Endothelial cell of umbilical vein (primary cell): ENCODE results near the gene DAG1. TPM values are rescaled to one million over a fixed set of nuclear protein-coding genes. Genes with fewer than 3 reads are reported as not detected.

ENCODE experiments used
- BruUV-seq: library from RNA; stranded (reverse); fragments of 400-500 nt; replicated peaks from 2 replicates; lab custom pipeline; 2021; lab: Mats Ljungman, UMichigan
- CTCF ChIA-PET: fragments of 300-600, 350-600 bp; sonication (Branson Sonifier 250); formaldehyde crosslinking; loops from one replicate; lab custom pipeline; 2021; ENCODE audit warnings: antibody characterized with exemption, inconsistent platforms; lab: Charles Lee
- POLR2A ChIA-PET: fragments of 300-600, 350-600 bp; sonication (Branson Sonifier 250); formaldehyde crosslinking; loops from one replicate; lab custom pipeline; 2021; ENCODE audit warnings: antibody characterized with exemption, inconsistent platforms; lab: Charles Lee
- DNase-seq: peaks from one replicate; pipeline ENCODE4 v3.0.0-alpha.2; 2011; ENCODE audit warnings: low read depth, low spot score
- FAIRE-seq: peaks from 2 replicates; lab custom pipeline; 2011; peaks lifted over from hg19 to GRCh38; lab: Jason Lieb, UNC
- H2AFZ ChIP-seq: 2 replicates; pipeline ENCODE4 v1.6.0; 2012; ENCODE audit warnings: low read depth, low read length, control low read depth, inconsistent platforms
- H3K27ac ChIP-seq: 2 replicates; pipeline ENCODE4 v1.5.1; 2011; ENCODE audit warnings: low read depth, mild to moderate bottlenecking, control low read depth, low read length, moderate library complexity; ENCODE audit not compliant: insufficient read depth
- H3K27me3 ChIP-seq, 2 experiments: 2 replicates each; pipeline versions ENCODE4 v1.6.0 to v1.6.1; 2011; ENCODE audit warnings: low read length in 2 of 2, mixed read lengths in 1 of 2; ENCODE audit not compliant: control insufficient read depth in 2 of 2, insufficient read depth in 2 of 2
- H3K36me3 ChIP-seq, 2 experiments: 2 replicates in 1 of 2; 3 replicates in 1 of 2; pipeline ENCODE4 v1.5.1; 2011; ENCODE audit warnings: low read length in 2 of 2, mild to moderate bottlenecking in 1 of 2, moderate library complexity in 1 of 2; ENCODE audit not compliant: control insufficient read depth in 2 of 2, insufficient read depth in 2 of 2; ENCODE audit errors: extremely low read depth in 1 of 2
- H3K4me1 ChIP-seq: 3 replicates; pipeline ENCODE4 v1.5.1; 2011; ENCODE audit warnings: mild to moderate bottlenecking, low read length; ENCODE audit not compliant: control insufficient read depth, insufficient read depth; ENCODE audit errors: extremely low read depth
- H3K4me2 ChIP-seq: 2 replicates; pipeline ENCODE4 v1.6.1; 2011; ENCODE audit warnings: low read length, control low read depth, mixed read lengths; ENCODE audit not compliant: insufficient read depth
- H3K4me3 ChIP-seq, 3 experiments: fragments of 200-600 bp in 1 of 3; sonication (generic), shearing (Covaris generic) in 1 of 3; replicated peaks in 1 of 3; 2 replicates each; pipeline ENCODE4 v1.5.1; 2011 to 2016; ENCODE audit warnings: control low read depth in 3 of 3, low read length in 3 of 3, mild to moderate bottlenecking in 2 of 3, inconsistent platforms in 1 of 3, low read depth in 1 of 3, moderate library complexity in 1 of 3; ENCODE audit not compliant: insufficient read depth in 1 of 3
- H3K79me2 ChIP-seq: 2 replicates; pipeline ENCODE4 v1.6.0; 2012; ENCODE audit warnings: low read length, inconsistent platforms; ENCODE audit not compliant: control insufficient read depth, insufficient read depth
- H3K9ac ChIP-seq: replicated peaks from 2 replicates; pipeline ENCODE3; 2011; ENCODE audit warnings: low read length, control low read depth; ENCODE audit not compliant: insufficient read depth; ENCODE audit errors: extremely low read depth
- H3K9me1 ChIP-seq: replicated peaks from 3 replicates; pipeline ENCODE4 v1.6.0; 2011; ENCODE audit warnings: mild to moderate bottlenecking, low read length; ENCODE audit not compliant: control insufficient read depth, insufficient read depth; ENCODE audit errors: extremely low read depth
- H3K9me3 ChIP-seq: replicated peaks from 2 replicates; pipeline ENCODE4 v1.5.1; 2012; ENCODE audit warnings: low read length, inconsistent platforms; ENCODE audit not compliant: control insufficient read depth, insufficient read depth
- H4K20me1 ChIP-seq: replicated peaks from 2 replicates; pipeline ENCODE3; 2011; ENCODE audit warnings: mild to moderate bottlenecking, low read length; ENCODE audit not compliant: control insufficient read depth, insufficient read depth; ENCODE audit errors: extremely low read depth
- CTCF ChIP-seq, 2 donors: IDR thresholded peaks; 1 replicate in 1 of 2; 2 replicates in 1 of 2; pipeline ENCODE4 v1.5.1; 2011; ENCODE audit warnings: low read length in 2 of 2, mild to moderate bottlenecking in 2 of 2, moderate library complexity in 2 of 2, control low read depth in 1 of 2, inconsistent platforms in 1 of 2, low read depth in 1 of 2; ENCODE audit not compliant: insufficient read depth in 1 of 2; ENCODE audit errors: extremely low read depth in 1 of 2
- FOS ChIP-seq: IDR thresholded peaks from 2 replicates; pipeline ENCODE4 v1.6.1; 2011; ENCODE audit warnings: mild to moderate bottlenecking, low read length, moderate library complexity, borderline replicate concordance; ENCODE audit not compliant: insufficient read depth
- JUN ChIP-seq: IDR thresholded peaks from 2 replicates; pipeline ENCODE4 v1.6.1; 2011; ENCODE audit warnings: borderline replicate concordance, low read depth; ENCODE audit not compliant: insufficient read length, insufficient read depth
- dilution Hi-C: fragments of 300-500 bp; cut with MboI; formaldehyde crosslinking; loops from one replicate; pipeline ENCODE4 v1.15.0; 2019; ENCODE audit warnings: low sequenced_read_pairs; ENCODE audit not compliant: extremely low pct_ligation_motif_present
- intact Hi-C: fragments of 100-400 bp; cut with micrococcal nuclease; formaldehyde crosslinking; loops from one replicate; pipeline ENCODE4 v1.10.0; 2022
- polyA plus RNA-seq, 4 experiments: library from polyadenylated mRNA; depleted of rRNA in 3 of 4; stranded (reverse) in 3 of 4; unstranded in 1 of 4; fragments of >200 nt; gene quantifications; 2 replicates each; pipeline versions ENCODE4 v1.2.1 to v1.2.3, GENCODE V29; 2011 to 2012; ENCODE audit warnings: missing spikeins in 1 of 4
- total RNA-seq: library from RNA; stranded (reverse); gene quantifications from 2 replicates; pipeline ENCODE4 v1.2.3, GENCODE V29; 2021
- TF ChIP-seq, protein P1 (sequence below): IDR thresholded peaks from 2 replicates; pipeline ENCODE4 v1.6.1; 2011; ENCODE audit not compliant: insufficient read depth, insufficient read length

DAG1 gene
- total and polyA plus RNA-seq, 2 donors (not counting 3 experiments of a cell fraction or from before 2014, with no cell fraction given): 59.6 to 97.5 TPM

DNA sequence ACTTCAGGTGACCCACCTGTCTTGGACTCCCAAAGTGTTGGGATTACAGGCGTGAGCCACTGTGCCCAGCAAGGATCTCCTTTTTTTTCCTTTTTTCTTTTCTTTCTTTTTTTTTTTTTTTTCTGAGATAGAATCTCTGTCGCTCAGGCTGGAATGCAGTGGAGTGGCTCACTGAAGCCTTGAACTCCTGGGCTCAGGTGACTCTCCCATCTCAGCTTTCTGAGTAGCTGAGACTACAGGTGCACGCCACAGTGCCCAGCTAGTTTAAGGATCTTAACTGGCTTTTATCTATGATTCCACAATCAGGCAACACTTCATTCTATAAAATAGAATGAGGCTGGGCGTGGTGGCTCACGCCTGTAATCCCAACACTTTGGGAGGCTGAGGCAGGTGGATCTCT lies 24.7 kb upstream of the DAG1 start:
- intact Hi-C loops (no loop called here), dilution Hi-C loops (no loop called here)
- DNase-seq: no peak
- TF ChIP-seq CTCF (IDR thresholded peaks at IDR 0.05; ENCODE audit: extremely low read depth in 1 of 2, insufficient read depth in 1 of 2, low read depth in 1 of 2, low read length in 2 of 2): no peak
- FAIRE-seq: no peak
- Histone ChIP-seq H3K27ac (no peak overlapping the region), H3K36me3 (no peaks in the 10 kb centered on the region), H4K20me1 (no peaks in the 10 kb centered on the region), H3K9me1 (no peaks in the 10 kb centered on the region), H3K9ac (no peak overlapping the region), H3K9me3 (no peaks in the 10 kb centered on the region), H3K79me2 (no peaks in the 10 kb centered on the region), H2AFZ (no peak overlapping the region), H3K27me3 (no peaks in the 10 kb centered on the region), H3K4me3 (no peak overlapping the region), H3K4me2 (no peak overlapping the region), H3K4me1 (peaks cover 3% of the 10 kb centered on the region)
- BruUV-seq: no TSS peak
- CTCF ChIA-PET: interaction anchor here (0.7 kb wide), 1 partner anchor 206 kb away, joined by 3 read pairs; no protein-coding TSS in a partner anchor
- POLR2A ChIA-PET: no interaction called here

DNA sequence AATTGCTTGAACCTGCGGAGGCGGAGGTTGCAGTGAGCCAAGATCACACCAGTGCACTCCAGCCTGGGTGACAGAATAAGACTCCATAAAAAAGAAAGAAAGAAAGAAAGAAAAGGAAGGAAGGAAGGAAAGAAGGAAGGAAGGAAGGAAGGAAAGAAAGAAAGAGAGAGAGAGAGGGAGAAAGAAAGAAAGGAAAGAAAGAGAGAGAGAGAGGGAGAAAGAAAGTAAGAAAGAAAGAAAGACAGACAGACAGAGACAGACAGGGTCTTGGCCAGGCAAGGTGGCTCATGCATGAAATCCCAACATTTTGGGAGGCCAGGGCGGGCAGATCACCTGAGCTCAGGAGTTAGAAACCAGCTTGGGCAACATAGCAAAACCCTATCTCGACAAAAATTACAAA lies 16.4 kb upstream of the DAG1 start:
- POLR2A ChIA-PET: no interaction called here
- dilution Hi-C loops: no loop called here
- no peak for FAIRE-seq

More for the DNA sequence above, 16.4 kb upstream of the DAG1 start:
- Histone ChIP-seq H3K4me1 (peaks cover 3% of the 10 kb centered on the region), H3K4me3 (no peak overlapping the region), H3K9me3 (no peaks in the 10 kb centered on the region), H3K4me2 (no peak overlapping the region), H3K79me2 (no peaks in the 10 kb centered on the region), H4K20me1 (no peaks in the 10 kb centered on the region), H3K27ac (no peak overlapping the region), H3K27me3 (no peaks in the 10 kb centered on the region), H3K9me1 (no peaks in the 10 kb centered on the region), H3K36me3 (no peaks in the 10 kb centered on the region), H3K9ac (no peak overlapping the region), H2AFZ (no peak overlapping the region)
- intact Hi-C loops: no loop called here
- no TSS peak for BruUV-seq
- TF ChIP-seq, protein P1, sequence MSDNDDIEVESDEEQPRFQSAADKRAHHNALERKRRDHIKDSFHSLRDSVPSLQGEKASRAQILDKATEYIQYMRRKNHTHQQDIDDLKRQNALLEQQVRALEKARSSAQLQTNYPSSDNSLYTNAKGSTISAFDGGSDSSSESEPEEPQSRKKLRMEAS: no peak
- TF ChIP-seq JUN (no peak), FOS (no peak)
- DNase-seq: no peak
- CTCF ChIA-PET: no interaction called here
